Medulla oblongata (tissue), 1 donor: ENCODE results near the gene MOGAT2.
"Not testable (repeated sequence)": the region's sequence is repeated elsewhere in the genome, so short reads cannot be mapped to it uniquely, and the experiment has no call there.

Source experiments
- DNase-seq: peaks from one replicate; pipeline ENCODE4 v3.0.0-alpha.2; 2015; ENCODE audit errors: extremely low spot score

The MOGAT2 gene

DNA sequence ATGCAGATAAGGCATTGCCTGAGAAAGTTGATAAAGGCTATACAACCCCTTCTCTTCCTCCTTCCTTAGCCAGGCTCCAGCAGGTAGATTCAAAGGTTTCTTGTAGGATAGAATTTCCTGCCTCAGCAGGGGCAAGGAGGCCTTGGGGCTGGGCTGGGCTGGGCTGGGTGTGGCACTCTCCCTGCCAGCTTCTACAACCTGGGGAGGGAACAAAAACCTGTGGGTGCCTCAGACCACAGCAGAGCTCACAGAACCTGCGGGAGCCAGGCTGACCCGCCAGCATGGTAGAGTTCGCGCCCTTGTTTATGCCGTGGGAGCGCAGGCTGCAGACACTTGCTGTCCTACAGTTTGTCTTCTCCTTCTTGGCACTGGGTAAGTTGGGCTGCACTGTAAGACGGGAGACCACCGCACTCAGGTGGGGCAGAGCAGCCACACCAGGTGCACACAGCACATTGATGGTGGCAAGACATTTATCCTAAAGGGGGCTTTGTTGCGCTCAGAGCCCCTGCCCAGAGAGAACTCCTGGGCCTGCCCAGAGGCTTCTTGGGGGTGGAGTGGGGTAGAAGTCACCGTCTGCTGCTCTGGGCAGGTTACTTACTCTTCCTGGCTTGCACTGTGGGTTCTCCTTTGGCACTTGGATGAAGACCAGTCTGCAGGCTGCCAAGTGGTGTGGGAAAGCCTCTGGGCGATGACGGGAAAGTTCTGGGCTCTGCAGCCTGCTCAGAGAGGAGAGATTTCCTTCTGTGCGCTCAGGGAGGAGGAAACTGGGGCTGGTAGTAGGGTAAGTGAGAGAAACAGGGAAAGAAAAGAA lies at the start of gene MOGAT2:
Gene MOGAT2 (plus strand): TSS at position 231 of the 811 bp plus-strand sequence. CDS start 51 bp downstream, at position 282.
- DNase-seq = peak; percentile 43

DNA sequence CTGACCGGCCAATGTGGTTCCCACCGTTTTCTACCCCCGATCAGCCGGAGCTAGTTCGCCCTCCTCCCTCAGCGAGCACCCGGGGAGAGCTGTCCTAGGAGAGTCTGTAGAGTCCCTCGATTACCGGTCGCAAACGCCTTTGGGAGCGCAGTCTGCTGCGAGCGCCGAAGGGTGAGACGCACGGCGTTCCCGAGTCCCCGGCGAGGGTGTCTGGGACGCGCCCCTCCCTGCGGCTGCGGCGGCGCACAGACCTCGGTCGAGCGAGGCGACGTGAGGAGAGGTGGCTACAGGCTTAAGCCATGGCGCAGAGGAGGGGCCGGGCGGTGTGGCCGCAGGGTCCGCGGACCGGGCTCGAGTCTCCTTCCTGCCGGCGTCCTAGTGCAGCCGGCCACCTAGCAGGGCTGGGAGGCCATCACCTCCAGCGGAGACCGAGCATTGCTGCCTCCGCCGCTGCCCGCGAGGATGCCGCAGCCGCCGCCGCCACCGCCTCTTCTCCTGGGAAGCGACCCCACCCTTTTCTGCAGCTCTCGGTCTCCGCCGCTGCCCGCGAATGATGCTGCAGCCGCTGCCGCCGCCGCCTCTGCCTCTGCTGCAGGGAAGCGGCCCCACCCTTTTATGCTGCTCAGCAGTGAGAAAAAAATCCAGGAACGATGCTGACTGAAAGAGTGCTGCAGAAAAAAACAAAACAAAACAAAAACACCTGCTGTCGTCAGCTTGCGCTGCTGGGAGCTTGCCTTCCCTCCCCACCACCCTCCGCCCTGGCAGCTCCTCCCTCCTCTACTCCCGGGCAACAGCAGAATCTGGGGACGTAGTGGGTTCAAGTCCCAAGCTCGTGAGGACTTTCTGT lies 49.0 kb upstream of the MOGAT2 start, which contains the start of gene MAP6:
Gene MAP6 (minus strand): TSS at position 588 of the 847 bp plus-strand sequence. CDS start 669 bp downstream, outside the sequence.
- peak; percentile 11 for DNase-seq

DNA sequence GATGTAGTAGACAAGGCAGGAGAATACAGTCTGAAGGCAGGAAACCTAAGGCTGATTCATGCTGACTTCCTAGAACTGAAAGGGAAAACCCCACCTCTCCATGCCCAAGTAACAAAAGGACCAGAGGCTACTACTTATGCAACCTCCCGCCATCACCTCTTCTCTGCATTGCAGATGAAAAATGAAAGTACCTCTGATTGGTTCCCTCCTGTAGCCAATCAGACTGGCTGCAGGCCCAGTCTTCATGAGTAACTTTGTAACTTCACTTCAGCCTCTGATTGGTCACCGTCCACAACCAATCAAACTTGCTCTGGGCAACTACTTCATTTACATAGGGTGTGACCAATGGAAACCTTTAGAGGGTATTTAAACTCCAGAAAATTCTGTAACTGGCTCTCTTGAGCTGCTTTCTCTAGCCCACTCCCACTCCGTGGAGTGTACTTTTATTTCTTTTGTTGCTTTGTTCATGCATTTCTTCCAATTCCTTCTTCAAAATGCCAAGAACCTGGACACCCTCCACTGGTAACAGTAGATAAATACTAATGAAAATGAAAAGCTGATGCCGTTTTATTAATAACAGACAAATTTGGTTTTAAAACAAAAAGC lies 43.6 kb upstream of the MOGAT2 start:
- no peak for DNase-seq

DNA sequence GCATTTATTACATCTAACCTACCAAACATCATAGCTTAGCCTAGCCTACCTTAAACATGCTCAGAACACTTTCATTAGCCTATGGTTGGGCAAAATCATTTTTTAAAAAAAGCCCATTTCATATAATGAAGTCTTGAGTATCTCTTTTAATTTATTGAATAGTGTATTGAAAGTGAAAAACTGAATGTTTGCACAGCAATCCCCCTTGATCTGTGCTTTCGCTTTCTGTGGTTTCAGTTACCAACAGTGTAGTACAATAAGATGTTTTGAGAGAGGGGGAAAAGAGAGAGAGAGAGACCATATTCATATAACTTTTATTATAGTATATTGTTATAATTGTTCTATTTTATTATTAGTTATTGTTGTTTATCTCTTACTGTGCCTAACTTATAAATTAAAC lies 40.4 kb upstream of the MOGAT2 start:
- DNase-seq = no peak

DNA sequence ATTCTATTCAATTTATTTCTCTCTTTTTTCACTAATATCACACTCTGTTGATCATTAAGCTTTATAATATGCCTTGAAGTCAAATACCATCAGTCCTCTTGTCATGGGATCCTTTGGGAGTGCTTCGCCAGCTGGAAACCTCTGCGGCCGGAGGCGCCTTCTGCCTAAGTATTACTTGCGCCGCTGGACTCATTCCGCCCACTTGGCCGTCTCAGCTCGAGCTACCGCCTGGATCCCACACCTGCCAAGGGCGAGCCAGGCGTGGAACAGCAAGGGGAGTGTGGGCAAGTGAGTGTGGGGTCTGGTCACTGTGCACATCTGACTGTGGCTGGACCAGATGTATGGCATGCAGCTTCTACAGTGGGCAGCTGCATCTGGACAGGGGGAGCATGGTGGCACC lies 39.7 kb upstream of the MOGAT2 start:
- no peak for DNase-seq

DNA sequence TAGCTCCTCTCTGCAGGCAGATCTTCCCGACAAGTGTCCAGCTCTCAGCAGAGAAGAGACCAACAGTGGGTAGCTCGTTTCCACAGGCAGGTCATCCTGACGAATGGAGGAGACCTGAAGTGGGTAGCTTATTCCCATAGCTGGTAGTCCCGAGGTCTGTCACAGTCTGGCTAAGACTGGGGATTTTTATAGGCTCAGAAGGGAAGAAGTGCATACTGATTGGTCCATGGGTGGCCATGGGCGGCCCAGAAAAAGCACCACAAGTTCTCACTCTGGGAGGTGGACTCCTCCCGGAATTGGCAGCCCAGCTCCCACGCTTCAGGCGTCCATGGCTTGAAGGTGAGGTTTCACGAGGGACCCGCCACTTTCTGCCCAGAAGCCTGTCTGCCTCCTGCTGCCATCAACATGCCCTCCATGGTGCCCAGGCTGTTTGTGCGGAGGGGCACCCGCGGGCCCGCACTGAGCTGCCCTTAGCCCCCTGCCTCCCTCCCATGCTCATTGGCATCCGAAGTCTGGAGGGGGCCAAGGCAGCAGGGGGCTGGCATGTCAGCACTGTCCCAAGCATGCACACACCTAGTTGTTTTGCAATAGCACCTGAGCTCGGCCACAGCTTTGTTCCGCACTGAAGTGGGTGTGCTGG lies 38.9 kb upstream of the MOGAT2 start:
- DNase-seq = no peak

DNA sequence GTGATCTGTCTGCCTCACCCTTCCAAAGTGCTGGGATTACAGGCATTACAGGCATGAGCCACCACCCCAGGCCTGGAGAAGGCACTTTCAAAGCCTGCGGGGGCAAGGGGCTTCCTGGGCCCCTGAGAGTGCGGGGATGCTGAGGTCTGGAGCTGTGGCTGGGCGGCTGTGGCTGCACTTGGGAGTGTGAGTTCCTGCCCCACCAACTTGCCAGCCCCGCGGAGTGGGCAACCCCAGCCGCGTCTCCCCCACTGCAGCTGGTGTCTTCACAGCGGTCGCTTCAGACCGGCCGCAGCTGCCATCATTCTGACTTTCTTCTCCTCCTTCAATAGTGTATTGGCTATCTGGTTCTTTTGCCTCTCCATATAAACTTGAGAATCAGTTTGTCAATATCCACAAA lies 38.1 kb upstream of the MOGAT2 start:
- DNase-seq = no peak

DNA sequence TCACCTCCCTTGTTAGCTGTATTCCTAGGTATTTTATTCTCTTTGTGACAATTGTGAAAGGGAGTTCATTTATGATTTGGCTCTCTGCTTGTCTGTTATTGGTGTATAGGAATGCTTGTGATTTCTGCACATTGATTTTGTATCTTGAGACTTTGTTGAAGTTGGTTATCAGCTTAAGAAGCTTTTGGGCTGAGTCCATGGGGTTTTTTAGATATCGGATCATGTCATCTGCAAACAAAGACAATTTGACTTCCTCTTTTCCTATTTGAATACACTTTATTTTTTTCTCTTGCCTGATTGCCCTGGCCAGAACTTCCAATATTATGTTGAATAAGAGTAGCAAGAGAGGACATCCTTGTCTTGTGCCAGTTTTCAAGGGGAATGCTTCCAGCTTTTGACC lies 33.8 kb upstream of the MOGAT2 start:
- not testable (repeated sequence) for DNase-seq

DNA sequence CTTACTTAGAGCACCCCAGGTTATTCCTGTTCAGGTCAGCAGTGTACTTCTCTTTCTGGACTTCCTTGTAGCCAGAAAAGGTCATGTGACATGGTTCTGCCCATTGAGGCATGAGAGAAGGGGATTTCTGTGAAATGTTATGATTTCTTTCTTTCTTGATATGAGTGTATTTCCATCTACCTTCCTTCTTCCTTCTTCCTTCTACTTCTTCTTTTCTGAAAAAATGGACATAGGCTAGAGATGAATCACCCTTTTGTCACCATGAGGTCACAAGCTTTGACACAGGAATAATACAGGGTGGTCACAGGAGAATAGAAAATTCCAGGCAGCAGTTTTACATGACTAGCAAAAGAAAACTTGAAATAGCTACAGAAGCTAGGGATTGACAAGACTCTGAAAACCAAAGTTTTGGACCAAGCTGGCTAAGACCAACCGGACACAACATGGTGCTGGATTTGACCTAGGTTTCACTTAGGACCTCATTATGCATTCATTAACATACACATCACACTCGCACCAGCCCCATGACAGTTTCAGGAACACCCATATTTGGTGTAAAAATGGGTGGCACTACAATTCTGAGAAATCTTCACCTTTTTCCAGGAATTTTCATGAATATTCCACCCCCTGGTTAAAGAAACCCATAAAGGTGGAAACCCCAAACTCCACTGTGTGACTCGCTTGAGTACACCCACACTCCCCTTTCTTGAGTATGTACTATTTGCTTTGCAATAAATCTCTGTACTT lies 27.6 kb upstream of the MOGAT2 start:
- peak; percentile 6 for DNase-seq

DNA sequence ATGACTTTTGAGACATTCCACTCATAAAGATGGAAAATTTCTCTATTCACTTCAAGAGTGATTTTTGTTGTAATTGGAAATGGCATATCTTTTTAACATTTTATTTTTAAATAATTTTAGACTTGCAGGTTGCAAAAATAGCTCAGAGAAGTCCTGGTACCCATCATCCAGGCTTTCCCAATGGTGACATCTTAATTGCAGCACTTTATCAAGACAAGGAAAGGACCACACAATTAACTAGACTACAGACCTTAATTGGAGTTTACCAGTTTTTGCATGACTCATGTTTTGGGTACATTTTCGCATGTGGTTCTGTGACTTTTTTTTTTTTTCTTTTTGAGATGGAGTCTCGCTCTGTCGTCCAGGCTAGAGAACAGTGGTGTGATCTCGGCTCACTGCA lies 25.8 kb upstream of the MOGAT2 start:
- no peak for DNase-seq

DNA sequence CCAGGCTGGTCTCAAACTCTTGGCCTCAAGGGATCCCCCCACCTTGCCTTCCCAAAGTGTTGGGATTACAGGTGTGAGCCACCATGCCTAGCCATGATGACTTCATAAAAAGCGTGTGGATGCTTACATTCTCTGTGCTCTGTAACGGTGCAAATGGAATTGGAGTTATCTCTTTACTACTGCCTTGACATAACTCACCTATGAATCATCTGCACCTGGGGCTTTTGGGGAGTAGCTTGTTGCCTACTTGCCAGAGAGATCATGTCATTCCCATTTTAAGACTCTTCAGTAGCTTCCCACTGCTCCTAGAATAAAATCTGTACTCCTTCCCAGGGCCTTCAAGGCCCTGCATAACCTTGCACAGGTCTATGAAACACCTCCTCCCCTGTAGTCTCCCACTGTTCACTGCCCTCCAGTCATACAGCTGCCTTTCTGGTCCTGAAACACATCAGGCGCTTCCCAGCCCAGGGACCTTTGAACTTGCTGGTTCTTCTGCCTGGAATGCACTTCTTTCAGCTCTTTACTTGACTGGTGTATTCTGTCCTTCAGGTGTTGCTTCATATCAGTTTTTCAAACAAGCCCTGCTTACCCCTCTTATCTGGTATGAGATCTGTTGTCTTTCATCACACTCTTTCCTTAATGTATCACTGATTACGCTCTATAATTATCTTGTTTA lies 19.6 kb upstream of the MOGAT2 start:
- DNase-seq = no peak

DNA sequence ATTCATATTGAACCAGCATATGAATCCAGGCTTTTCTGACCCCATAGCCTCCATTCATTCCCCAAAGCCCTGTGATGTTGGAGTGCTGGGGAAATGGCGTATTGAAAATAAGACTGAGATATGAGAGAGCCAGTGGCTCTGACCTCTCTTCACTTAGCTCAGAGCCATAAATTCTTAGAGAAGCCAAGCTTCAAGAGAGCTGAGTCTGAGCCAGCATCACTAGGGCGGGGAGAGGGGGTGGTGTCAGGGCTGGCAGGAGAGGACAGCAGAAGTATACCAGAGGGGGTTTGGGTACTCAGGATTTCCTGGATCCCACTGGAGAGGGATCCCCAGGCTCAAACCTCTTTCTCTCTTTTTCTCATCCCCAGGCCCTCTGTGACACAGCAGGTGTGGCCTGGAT lies 16.7 kb upstream of the MOGAT2 start:
- no peak for DNase-seq

DNA sequence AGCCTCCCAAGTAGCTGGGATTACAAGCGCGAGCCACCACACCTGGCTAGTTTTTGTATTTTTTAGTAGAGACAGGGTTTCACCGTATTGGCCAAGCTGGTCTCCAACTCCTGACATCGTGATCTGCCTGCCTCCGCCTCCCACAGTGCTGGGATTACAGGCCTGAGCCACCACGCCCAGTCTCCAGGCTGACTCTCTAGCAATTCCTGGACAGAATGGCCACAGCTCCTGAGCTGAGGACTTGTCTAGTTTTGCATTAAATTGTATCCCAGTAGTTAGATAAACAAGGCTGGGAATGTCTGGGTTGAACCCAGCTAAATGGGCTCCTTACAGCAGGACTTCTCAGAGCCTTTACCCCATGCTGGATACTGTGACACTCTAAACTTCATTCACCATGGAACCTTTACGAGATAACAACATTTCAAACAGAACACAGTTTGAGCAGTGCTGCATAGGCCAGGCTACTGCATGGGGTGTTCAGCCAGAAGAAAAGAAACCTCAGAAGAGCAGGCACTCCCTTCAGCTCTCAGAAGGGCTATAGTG lies 13.9 kb upstream of the MOGAT2 start:
- no peak for DNase-seq

DNA sequence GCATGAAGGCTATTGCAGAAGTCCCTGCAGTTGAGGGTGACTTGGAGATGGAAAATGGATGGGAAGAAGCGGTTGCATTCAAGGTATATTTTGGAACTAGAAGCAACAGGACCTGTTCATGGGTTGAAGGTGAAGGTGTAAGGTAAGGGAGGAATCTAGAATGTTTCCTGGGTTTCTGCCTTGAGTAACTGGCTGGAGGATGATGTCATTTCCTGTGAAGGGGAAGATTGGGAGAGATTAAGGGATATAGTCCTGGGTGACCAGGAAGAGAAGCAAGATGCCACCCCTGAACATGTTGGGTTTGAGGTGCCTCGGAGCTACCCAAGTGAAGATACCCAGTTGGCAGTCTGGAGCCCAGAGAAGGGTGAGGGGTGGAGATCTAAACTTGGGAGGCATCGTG lies 12.1 kb upstream of the MOGAT2 start:
- DNase-seq = no peak

DNA sequence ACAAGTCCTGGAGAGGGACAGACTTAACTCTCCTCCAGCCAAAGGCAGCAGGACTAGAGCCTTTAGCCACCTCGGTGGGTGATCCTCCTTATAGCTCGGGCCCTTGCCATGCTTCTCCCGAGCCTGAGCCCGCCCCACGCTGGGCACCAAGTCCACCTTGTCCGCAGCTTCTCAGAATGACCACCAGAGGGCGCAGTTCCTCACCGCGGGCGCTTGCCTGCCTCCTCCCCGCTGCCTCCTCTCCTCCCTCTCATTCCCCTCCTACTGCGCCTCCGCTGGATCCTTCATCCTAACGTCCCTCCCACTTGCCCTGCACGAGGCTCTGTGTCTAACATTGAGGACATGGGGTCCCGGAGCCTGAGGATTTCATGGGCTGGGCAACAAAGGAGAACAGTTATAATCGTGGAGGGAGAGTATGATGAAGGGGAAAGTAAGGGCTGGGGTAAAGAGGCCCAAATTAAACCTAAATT lies 11.3 kb upstream of the MOGAT2 start:
- DNase-seq = peak; percentile 84

DNA sequence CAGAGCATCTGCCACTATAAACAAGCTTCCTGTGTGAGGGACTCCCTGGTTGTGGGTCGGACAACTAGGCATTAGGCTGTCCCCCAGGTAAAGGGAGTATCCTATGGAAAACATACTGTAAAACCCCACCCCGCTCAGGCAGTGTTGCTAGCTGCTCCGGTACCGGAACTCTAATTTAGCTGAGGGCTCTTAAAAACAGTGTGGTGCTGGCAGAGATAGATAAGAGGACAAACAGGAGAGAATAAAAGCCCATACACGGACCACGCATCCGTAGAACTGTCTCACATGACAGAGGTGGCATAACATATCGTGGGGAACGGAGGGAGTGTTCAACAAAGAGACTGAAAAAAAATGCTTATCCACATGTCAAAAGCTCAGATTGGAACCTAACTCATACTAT lies 3.4 kb upstream of the MOGAT2 start:
- no peak for DNase-seq

DNA sequence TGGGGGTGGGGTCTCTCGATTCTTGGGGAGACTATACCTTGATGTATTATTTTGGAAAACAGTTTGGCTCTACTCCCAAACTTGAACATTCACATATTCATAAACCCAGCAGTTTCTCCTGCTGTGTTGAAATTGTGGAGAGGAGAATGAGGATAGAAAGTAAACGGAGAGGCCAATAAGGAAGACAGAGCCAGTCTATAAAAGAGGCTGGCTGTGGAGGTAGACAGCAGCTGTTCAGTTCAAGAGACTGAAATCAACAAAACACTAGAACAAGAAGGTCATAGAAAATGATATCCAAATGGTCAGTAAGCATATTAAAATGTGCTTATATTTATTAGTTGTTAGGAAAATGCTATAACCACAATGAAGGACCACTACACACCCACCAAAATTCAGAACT lies 1.9 kb upstream of the MOGAT2 start:
- DNase-seq = no peak

DNA sequence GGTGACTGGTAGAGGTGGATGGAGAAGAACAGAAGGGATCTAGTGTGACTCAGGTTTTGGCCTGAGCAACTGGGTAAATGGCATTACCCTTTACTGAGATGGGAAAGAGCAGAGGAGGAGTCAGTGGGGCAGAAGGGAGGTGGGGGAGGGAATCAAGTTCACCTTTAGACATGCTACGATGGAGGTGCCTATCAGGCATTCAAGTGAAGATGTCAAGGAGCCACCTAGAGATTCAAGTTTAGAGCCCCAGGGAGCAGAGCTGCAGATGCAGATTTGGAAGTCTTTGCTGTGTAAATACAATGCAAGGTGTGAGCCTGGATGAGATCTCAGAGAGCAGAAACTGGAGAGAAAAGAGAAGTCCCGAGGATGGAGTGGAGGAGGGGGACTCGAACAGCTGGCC lies 979 bp upstream of the MOGAT2 start:
- no peak for DNase-seq

DNA sequence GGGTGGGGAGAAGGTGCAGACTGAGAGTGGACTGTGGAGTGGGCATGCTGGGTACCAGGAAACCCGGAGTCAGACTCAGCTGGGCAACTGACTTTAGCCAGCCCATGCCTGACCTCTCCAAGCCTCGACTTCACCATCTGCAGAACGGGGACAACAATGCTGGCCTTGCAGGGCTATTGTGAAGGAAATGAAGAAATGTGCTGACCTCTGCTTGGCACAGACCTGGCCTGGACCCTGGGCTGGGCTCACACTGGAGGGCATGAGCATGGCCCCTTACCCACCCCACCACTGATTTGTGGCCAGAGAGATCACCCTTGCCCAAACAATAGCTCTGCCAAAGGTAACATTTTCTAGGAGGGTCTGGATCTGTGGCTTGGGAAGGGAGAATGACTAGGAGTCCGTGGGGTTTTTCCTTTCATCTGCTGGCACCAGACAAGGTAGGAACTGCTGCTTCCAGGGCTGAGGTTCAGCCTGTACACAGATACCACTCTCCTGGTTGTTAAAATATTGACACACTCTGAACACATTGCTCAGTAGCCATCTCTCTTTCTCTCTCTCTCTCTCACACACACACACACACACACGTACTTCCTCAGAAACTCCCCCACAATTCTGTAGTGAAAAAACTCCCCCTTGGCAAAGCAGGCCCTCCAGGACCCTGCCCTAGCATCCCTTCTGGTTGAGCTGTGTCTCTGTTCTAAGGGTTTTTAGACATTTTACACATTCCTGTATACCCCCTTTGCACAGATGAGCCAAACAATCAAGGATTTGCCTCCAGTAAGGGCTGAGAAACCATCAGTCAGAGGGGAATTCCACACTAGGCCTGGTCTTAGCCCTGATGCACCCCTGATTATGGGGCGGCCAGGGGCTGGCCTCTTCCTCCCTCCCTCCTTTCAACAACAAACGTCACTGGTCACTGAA lies 1.0 kb downstream of the MOGAT2 start:
- DNase-seq = no peak
